HepG2 (cell line): ENCODE results near the gene SLC22A12. TPM values are rescaled to one million over a fixed set of nuclear protein-coding genes. Genes with fewer than 3 reads are reported as not detected.

Source experiments
- ATAC-seq: fragments of 200-7000 bp; cut with Tn5 transposase; 3 replicates; pipeline ENCODE4 v1.9.1; 2020; ENCODE audit warnings: mild to moderate bottlenecking, moderate library complexity
- BruUV-seq: library from RNA; stranded (reverse); fragments of 400-500 nt; replicated peaks from 2 replicates; lab custom pipeline; 2021; lab: Mats Ljungman, UMichigan
- CTCF ChIA-PET: fragments of 300-600 bp; formaldehyde crosslinking; extraction: SDS; loops from one replicate; lab custom pipeline; 2021; ENCODE audit warnings: low total read pairs, inconsistent platforms, low intra/inter-chr PET ratio; lab: Yijun Ruan, JAX
- POLR2A ChIA-PET: fragments of 350-600 bp; sonication (Branson Sonifier 250); formaldehyde crosslinking; loops from one replicate; lab custom pipeline; 2020; ENCODE audit warnings: antibody characterized with exemption, inconsistent platforms; lab: Yijun Ruan, JAX
- DNase-seq: peaks from one replicate; pipeline ENCODE4 v3.0.0-alpha.2; 2015; ENCODE audit warnings: low spot score
- FAIRE-seq: peaks from 3 replicates; lab custom pipeline; 2011; peaks lifted over from hg19 to GRCh38; lab: Jason Lieb, UNC
- H2AFZ ChIP-seq: one replicate; pipeline ENCODE4 v1.6.1; 2011; ENCODE audit warnings: low read length, inconsistent platforms
- H3K27ac ChIP-seq: fragments of 300-600 bp; 3 replicates; pipeline ENCODE4 v1.8.0; 2011; ENCODE audit warnings: mixed run types, mild to moderate bottlenecking, mixed read lengths, low read length, inconsistent platforms; ENCODE audit not compliant: insufficient read depth; ENCODE audit errors: extremely low read length
- H3K27me3 ChIP-seq, 2 experiments: fragments of 200-600 bp in 1 of 2; 2 replicates in 1 of 2; 3 replicates in 1 of 2; pipeline versions ENCODE4 v1.6.0 to v1.8.0; 2011; ENCODE audit warnings: low read length in 2 of 2, mild to moderate bottlenecking in 2 of 2, moderate library complexity in 2 of 2, inconsistent platforms in 1 of 2; ENCODE audit not compliant: insufficient read depth in 2 of 2, control insufficient read depth in 1 of 2
- H3K36me3 ChIP-seq, 2 experiments: fragments of 200-600 bp in 1 of 2; replicated peaks in 1 of 2; 2 replicates in 1 of 2; 3 replicates in 1 of 2; pipeline versions ENCODE4 v1.5.1 to v1.8.0; 2011; ENCODE audit warnings: low read length in 2 of 2, inconsistent platforms in 1 of 2; ENCODE audit not compliant: insufficient read depth in 2 of 2, control insufficient read depth in 1 of 2
- H3K4me1 ChIP-seq: 2 replicates; pipeline ENCODE4 v1.5.1; 2012; ENCODE audit warnings: low read length, inconsistent platforms; ENCODE audit not compliant: insufficient read depth
- H3K4me2 ChIP-seq: 2 replicates; pipeline ENCODE4 v1.6.0; 2011; ENCODE audit warnings: low read depth, low read length, inconsistent platforms
- H3K4me3 ChIP-seq, 3 experiments: fragments of 200-600 bp in 1 of 3; sonication (generic), shearing (Covaris generic) in 1 of 3; replicated peaks in 1 of 3; 2 replicates each; pipeline ENCODE4 v1.5.1; 2011 to 2016; ENCODE audit warnings: low read length in 3 of 3, inconsistent platforms in 2 of 3, low read depth in 2 of 3, mild to moderate bottlenecking in 2 of 3, control low read depth in 1 of 3, mixed read lengths in 1 of 3; ENCODE audit not compliant: insufficient read depth in 1 of 3
- H3K79me2 ChIP-seq: one replicate; pipeline ENCODE4 v1.6.1; 2011; ENCODE audit warnings: low read length, inconsistent platforms; ENCODE audit not compliant: insufficient read depth
- H3K9ac ChIP-seq: 2 replicates; pipeline ENCODE4 v1.6.0; 2011; ENCODE audit warnings: mild to moderate bottlenecking, low read depth, low read length, inconsistent platforms; ENCODE audit not compliant: insufficient read depth
- H3K9me3 ChIP-seq: 2 replicates; pipeline ENCODE4 v1.5.1; 2012; ENCODE audit warnings: mild to moderate bottlenecking, low read length
- H4K20me1 ChIP-seq: 2 replicates; pipeline ENCODE4 v1.6.0; 2011; ENCODE audit warnings: inconsistent platforms, mild to moderate bottlenecking, low read length, moderate library complexity; ENCODE audit not compliant: insufficient read depth
- POLR2A ChIP-seq, 2 experiments: IDR thresholded peaks; 2 replicates each; pipeline ENCODE4 v1.6.1; 2011; ENCODE audit warnings: low read depth in 2 of 2, low read length in 2 of 2, mild to moderate bottlenecking in 1 of 2, moderate library complexity in 1 of 2; ENCODE audit not compliant: insufficient read depth in 1 of 2
- RBFOX2 ChIP-seq: fragments of 200-400 bp; formaldehyde crosslinking; IDR thresholded peaks from 2 replicates; pipeline ENCODE4 v1.6.1; 2017; ENCODE audit warnings: low read depth, mild to moderate bottlenecking, low read length
- STAG1 ChIP-seq: sonication (generic); formaldehyde crosslinking; IDR thresholded peaks from 2 replicates; pipeline ENCODE4 v1.4.0; 2020; ENCODE audit warnings: missing genetic modification reagents
- STAT5B ChIP-seq: sonication (generic); formaldehyde crosslinking; IDR thresholded peaks from 2 replicates; pipeline ENCODE4 v1.4.0; 2020; ENCODE audit warnings: missing genetic modification reagents
- ZFY ChIP-seq: sonication (generic); formaldehyde crosslinking; IDR thresholded peaks from 2 replicates; pipeline ENCODE4 v1.4.0; 2020; ENCODE audit warnings: missing genetic modification reagents
- ZNF329 ChIP-seq: sonication (generic); formaldehyde crosslinking; IDR thresholded peaks from 2 replicates; pipeline ENCODE4 v1.9.0; 2021; ENCODE audit warnings: low read depth, mild to moderate bottlenecking, missing genetic modification reagents
- WGBS: methylation state at CpG from one replicate; pipeline ENCODE4 v1.1.6; 2017; ENCODE audit warnings: low lambda C conversion rate; 5-methylcytosine and 5-hydroxymethylcytosine counted together
- in situ Hi-C: cut with HindIII; loops from 2 replicates; pipeline ENCODE4 v1.10.0; 2017; ENCODE audit warnings: low pct_unique_long_range_greater_than_20kb; ENCODE audit not compliant: extremely low pct_ligation_motif_present
- intact Hi-C: fragments of 100-400 bp; cut with micrococcal nuclease; formaldehyde crosslinking; loops from one replicate; pipeline ENCODE4 v1.10.0; 2022; ENCODE audit not compliant: unreplicated experiment
- polyA plus RNA-seq, 8 experiments: library from polyadenylated mRNA; depleted of rRNA in 3 of 8; stranded (reverse) in 7 of 8; unstranded in 1 of 8; fragments of >200 nt; fragmentation: Illumina TruSeq in 4 of 8; extraction: Trizol in 4 of 8; gene quantifications; 2 replicates each; pipeline versions ENCODE4 v1.2.1 to v1.2.3, GENCODE V29; 2011 to 2016; ENCODE audit warnings: low read depth in 4 of 8, missing spikeins in 1 of 8, mixed read lengths in 1 of 8; ENCODE audit not compliant: insufficient read depth in 1 of 8
- total RNA-seq, 5 experiments: library from RNA; depleted of rRNA; stranded (reverse); fragments of >200 nt; fragmentation: Illumina TruSeq; extraction: Trizol; gene quantifications; 2 replicates each; pipeline ENCODE4 v1.2.3, GENCODE V29; 2016; ENCODE audit warnings: low read depth in 1 of 5
- TF ChIP-seq, protein P1 (sequence below): sonication (generic); formaldehyde crosslinking; conservative IDR thresholded peaks from 2 replicates; pipeline ENCODE4 v1.5.0; 2020; ENCODE audit warnings: missing genetic modification reagents
- TF ChIP-seq, protein P2 (sequence below): sonication (generic); formaldehyde crosslinking; conservative IDR thresholded peaks from 2 replicates; pipeline ENCODE4 v1.8.1; 2023; ENCODE audit warnings: missing genetic modification reagents
- TF ChIP-seq, protein P3 (sequence below): sonication (generic); formaldehyde crosslinking; IDR thresholded peaks from 2 replicates; pipeline ENCODE4 v1.8.0; 2023; ENCODE audit warnings: mild to moderate bottlenecking, missing genetic modification reagents
- TF ChIP-seq, protein P4 (sequence below): sonication (generic); formaldehyde crosslinking; IDR thresholded peaks from 2 replicates; pipeline ENCODE4 v1.4.0; 2020; ENCODE audit warnings: missing genetic modification reagents, borderline replicate concordance
- TF ChIP-seq, protein P5 (sequence below): IDR thresholded peaks from 2 replicates; pipeline ENCODE4 v1.6.1; 2018; ENCODE audit warnings: missing genetic modification reagents, mild to moderate bottlenecking, missing compliant biosample characterization

SLC22A12 gene
- total and polyA plus RNA-seq, 2 of the 13 experiments (the other 11 are each of a cell fraction or from before 2014, with no cell fraction given) = not detected

DNA sequence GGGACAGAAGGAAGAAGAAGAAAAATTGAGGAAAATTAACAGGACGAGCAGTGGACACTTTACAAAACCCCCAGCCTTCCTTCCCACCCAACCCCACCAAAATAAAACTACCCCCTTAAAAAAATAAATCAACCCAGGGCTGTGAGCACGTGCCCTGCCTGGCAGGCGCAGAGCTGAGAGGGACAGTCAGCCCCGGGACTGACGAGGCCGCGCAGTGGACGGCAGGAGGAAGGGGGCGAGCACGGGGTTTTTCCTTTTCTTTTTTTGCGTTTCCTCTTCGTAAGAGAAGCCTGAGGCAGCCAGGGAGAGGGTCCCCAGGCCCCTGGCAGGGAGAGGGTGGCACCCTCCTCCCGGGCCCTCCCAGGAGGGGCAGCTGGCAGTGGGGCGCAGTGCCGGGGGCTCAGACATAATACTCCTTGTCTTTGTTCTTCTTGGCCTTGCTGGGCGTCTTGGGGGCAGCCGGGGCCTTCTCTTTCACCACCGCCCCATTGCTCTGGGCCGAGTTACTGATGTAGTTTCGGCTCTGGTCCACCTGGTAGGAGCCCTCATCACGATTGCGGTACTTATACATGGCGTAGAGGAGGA, 15.9 kb downstream of the SLC22A12 start (continued):
- TF ChIP-seq, protein P1, sequence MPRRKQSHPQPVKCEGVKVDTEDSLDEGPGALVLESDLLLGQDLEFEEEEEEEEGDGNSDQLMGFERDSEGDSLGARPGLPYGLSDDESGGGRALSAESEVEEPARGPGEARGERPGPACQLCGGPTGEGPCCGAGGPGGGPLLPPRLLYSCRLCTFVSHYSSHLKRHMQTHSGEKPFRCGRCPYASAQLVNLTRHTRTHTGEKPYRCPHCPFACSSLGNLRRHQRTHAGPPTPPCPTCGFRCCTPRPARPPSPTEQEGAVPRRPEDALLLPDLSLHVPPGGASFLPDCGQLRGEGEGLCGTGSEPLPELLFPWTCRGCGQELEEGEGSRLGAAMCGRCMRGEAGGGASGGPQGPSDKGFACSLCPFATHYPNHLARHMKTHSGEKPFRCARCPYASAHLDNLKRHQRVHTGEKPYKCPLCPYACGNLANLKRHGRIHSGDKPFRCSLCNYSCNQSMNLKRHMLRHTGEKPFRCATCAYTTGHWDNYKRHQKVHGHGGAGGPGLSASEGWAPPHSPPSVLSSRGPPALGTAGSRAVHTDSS = no peak
- TF ChIP-seq, protein P2, sequence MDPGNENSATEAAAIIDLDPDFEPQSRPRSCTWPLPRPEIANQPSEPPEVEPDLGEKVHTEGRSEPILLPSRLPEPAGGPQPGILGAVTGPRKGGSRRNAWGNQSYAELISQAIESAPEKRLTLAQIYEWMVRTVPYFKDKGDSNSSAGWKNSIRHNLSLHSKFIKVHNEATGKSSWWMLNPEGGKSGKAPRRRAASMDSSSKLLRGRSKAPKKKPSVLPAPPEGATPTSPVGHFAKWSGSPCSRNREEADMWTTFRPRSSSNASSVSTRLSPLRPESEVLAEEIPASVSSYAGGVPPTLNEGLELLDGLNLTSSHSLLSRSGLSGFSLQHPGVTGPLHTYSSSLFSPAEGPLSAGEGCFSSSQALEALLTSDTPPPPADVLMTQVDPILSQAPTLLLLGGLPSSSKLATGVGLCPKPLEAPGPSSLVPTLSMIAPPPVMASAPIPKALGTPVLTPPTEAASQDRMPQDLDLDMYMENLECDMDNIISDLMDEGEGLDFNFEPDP (CRISPR knock-in tag) = no peak
- TF ChIP-seq STAT5B = no peak

DNA sequence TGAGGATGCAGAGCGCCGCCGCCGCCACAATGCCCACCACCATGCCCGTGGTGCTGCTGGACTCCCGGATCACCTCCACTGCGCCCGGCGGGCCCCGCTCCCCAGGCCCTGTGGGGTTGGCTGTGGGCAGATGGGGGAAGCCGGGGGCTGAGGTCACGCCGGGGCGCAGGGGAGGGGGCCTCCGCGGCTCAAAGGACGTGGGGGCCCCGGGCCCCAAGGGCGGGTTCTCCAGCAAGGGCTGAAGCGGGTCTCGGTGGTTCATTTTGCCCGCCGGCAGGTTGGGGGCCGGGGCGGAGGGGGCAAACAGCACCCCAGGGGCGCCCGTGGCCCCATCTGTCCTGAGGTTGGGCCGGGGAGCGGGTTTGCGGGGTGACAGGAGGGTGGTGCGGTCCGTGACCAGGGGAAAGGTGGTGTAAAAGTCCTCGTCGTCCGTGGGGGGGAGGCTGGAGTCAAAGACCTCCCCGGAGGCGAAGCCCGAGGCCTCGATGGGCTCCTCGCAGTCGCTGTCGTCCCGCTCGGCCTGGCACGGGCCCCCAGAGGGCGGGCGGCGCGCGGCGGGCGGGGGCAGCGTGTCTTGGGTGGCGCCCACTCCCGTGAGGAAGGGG, 16.5 kb downstream of the SLC22A12 start:
- no TSS peak for BruUV-seq
- no peak overlapping the region for H3K4me2 ChIP-seq
- intact Hi-C loops = no loop called here

More for the DNA sequence above, 16.5 kb downstream of the SLC22A12 start:
- H3K4me3 ChIP-seq = no peak overlapping the region
- no peak overlapping the region for H3K9ac ChIP-seq
- no peaks in the 10 kb centered on the region for H3K36me3 ChIP-seq
- ATAC-seq = no peak
- H3K27ac ChIP-seq = no peak overlapping the region
- peaks cover 8 to 43% of the 10 kb centered on the region in 2 experiments; a peak in 3 of 5 replicates for H3K27me3 ChIP-seq
- peaks cover 11% of the 10 kb centered on the region; the same call in 1 of the 2 replicates for H3K4me1 ChIP-seq
- H2AFZ ChIP-seq = no peak overlapping the region
- no peaks in the 10 kb centered on the region for H3K9me3 ChIP-seq
- no peak for DNase-seq
- no peaks in the 10 kb centered on the region for H4K20me1 ChIP-seq
- CTCF ChIA-PET = no interaction called here
- TF ChIP-seq POLR2A (IDR thresholded peaks at IDR 0.05; ENCODE audit: insufficient read depth in 1 of 2, low read depth in 2 of 2, low read length in 2 of 2) (no peak), ZFY (CRISPR knock-in tag) (no peak), STAG1 (no peak), ZNF329 (CRISPR knock-in tag) (no peak), RBFOX2 (no peak)
- TF ChIP-seq, protein P3, sequence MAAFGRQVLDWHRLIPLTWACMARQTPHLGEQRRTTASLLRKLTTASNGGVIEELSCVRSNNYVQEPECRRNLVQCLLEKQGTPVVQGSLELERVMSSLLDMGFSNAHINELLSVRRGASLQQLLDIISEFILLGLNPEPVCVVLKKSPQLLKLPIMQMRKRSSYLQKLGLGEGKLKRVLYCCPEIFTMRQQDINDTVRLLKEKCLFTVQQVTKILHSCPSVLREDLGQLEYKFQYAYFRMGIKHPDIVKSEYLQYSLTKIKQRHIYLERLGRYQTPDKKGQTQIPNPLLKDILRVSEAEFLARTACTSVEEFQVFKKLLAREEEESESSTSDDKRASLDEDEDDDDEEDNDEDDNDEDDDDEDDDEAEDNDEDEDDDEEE (CRISPR knock-in tag) = no peak
- TF ChIP-seq, protein P4, sequence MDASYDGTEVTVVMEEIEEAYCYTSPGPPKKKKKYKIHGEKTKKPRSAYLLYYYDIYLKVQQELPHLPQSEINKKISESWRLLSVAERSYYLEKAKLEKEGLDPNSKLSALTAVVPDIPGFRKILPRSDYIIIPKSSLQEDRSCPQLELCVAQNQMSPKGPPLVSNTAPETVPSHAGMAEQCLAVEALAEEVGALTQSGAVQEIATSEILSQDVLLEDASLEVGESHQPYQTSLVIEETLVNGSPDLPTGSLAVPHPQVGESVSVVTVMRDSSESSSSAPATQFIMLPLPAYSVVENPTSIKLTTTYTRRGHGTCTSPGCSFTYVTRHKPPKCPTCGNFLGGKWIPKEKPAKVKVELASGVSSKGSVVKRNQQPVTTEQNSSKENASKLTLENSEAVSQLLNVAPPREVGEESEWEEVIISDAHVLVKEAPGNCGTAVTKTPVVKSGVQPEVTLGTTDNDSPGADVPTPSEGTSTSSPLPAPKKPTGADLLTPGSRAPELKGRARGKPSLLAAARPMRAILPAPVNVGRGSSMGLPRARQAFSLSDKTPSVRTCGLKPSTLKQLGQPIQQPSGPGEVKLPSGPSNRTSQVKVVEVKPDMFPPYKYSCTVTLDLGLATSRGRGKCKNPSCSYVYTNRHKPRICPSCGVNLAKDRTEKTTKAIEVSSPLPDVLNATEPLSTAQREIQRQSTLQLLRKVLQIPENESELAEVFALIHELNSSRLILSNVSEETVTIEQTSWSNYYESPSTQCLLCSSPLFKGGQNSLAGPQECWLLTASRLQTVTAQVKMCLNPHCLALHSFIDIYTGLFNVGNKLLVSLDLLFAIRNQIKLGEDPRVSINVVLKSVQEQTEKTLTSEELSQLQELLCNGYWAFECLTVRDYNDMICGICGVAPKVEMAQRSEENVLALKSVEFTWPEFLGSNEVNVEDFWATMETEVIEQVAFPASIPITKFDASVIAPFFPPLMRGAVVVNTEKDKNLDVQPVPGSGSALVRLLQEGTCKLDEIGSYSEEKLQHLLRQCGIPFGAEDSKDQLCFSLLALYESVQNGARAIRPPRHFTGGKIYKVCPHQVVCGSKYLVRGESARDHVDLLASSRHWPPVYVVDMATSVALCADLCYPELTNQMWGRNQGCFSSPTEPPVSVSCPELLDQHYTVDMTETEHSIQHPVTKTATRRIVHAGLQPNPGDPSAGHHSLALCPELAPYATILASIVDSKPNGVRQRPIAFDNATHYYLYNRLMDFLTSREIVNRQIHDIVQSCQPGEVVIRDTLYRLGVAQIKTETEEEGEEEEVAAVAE (CRISPR knock-in tag) = no peak
- TF ChIP-seq, protein P5, sequence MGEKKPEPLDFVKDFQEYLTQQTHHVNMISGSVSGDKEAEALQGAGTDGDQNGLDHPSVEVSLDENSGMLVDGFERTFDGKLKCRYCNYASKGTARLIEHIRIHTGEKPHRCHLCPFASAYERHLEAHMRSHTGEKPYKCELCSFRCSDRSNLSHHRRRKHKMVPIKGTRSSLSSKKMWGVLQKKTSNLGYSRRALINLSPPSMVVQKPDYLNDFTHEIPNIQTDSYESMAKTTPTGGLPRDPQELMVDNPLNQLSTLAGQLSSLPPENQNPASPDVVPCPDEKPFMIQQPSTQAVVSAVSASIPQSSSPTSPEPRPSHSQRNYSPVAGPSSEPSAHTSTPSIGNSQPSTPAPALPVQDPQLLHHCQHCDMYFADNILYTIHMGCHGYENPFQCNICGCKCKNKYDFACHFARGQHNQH (CRISPR knock-in tag) = no peak
- TF ChIP-seq, all 625 proteins: peak for 0
- POLR2A ChIA-PET = no interaction called here
- FAIRE-seq = no peak
- no peaks in the 10 kb centered on the region for H3K79me2 ChIP-seq
- WGBS = 86% methylated on average over 37 of the region's 55 CpGs
- in situ Hi-C loops = no loop called here
